H9 (cell line): Measurements from ENCODE around the gene OSBPL2. TPM values are rescaled to one million over a fixed set of nuclear protein-coding genes. Genes with fewer than 3 reads are reported as not detected.

Source experiments
- DNase-seq: peaks from one replicate; pipeline ENCODE4 v3.0.0-alpha.2; 2017
- H2AFZ ChIP-seq: one replicate; pipeline ENCODE4 v1.6.1; 2013; ENCODE audit warnings: mild to moderate bottlenecking, low read length, control low read depth, moderate library complexity
- H2AK5ac ChIP-seq: 2 replicates; pipeline ENCODE4 v1.6.1; 2013; ENCODE audit warnings: low read length, control low read depth, mixed read lengths; ENCODE audit not compliant: insufficient read length
- H2BK120ac ChIP-seq: one replicate; pipeline ENCODE4 v1.6.1; 2013; ENCODE audit warnings: low read depth, mild to moderate bottlenecking, low read length, control low read depth, inconsistent platforms; ENCODE audit not compliant: poor library complexity, severe bottlenecking
- H2BK12ac ChIP-seq: 2 replicates; pipeline ENCODE4 v1.6.1; 2013; ENCODE audit warnings: low read length, control low read depth, mixed read lengths, low read depth; ENCODE audit not compliant: insufficient read length
- H2BK15ac ChIP-seq: 2 replicates; pipeline ENCODE4 v1.6.1; 2013; ENCODE audit warnings: low read depth, low read length, control low read depth
- H2BK20ac ChIP-seq: one replicate; pipeline ENCODE4 v1.6.1; 2013; ENCODE audit warnings: low read depth, mild to moderate bottlenecking, low read length, control low read depth, inconsistent platforms; ENCODE audit not compliant: poor library complexity, severe bottlenecking
- H2BK5ac ChIP-seq: 2 replicates; pipeline ENCODE4 v1.6.1; 2013; ENCODE audit warnings: low read length, control low read depth, mixed read lengths; ENCODE audit not compliant: insufficient read length
- H3K14ac ChIP-seq: 2 replicates; pipeline ENCODE4 v1.6.1; 2013; ENCODE audit warnings: low read length, control low read depth; ENCODE audit not compliant: insufficient read depth
- H3K18ac ChIP-seq: 2 replicates; pipeline ENCODE4 v1.6.1; 2013; ENCODE audit warnings: low read depth, mild to moderate bottlenecking, mixed read lengths, low read length, control low read depth; ENCODE audit not compliant: insufficient read length
- H3K23ac ChIP-seq: 2 replicates; pipeline ENCODE4 v1.6.1; 2013; ENCODE audit warnings: low read length, control low read depth, mixed read lengths, low read depth; ENCODE audit not compliant: insufficient read length
- H3K23me2 ChIP-seq: 2 replicates; pipeline ENCODE4 v1.6.1; 2013; ENCODE audit warnings: low read depth, mild to moderate bottlenecking, mixed read lengths, low read length, control low read depth; ENCODE audit not compliant: insufficient read length, poor library complexity, severe bottlenecking
- H3K27ac ChIP-seq: 2 replicates; pipeline ENCODE4 v1.5.1; 2013; ENCODE audit warnings: low read length, control low read depth, mixed read lengths, low read depth; ENCODE audit not compliant: insufficient read length
- H3K27me3 ChIP-seq: 2 replicates; pipeline ENCODE4 v1.6.1; 2013; ENCODE audit warnings: low read length, control low read depth, inconsistent platforms; ENCODE audit not compliant: insufficient read depth
- H3K4ac ChIP-seq: 2 replicates; pipeline ENCODE4 v1.6.1; 2013; ENCODE audit warnings: low read depth, mild to moderate bottlenecking, control low read depth, inconsistent platforms, low read length, moderate library complexity
- H3K4me1 ChIP-seq: 2 replicates; pipeline ENCODE4 v1.6.1; 2013; ENCODE audit warnings: low read length, control low read depth, inconsistent platforms; ENCODE audit not compliant: insufficient read depth
- H3K4me2 ChIP-seq: 2 replicates; pipeline ENCODE4 v1.6.1; 2013; ENCODE audit warnings: low read length, control low read depth, mixed read lengths; ENCODE audit not compliant: insufficient read length, insufficient read depth
- H3K56ac ChIP-seq: 2 replicates; pipeline ENCODE4 v1.6.1; 2013; ENCODE audit warnings: low read depth, mild to moderate bottlenecking, mixed read lengths, low read length, control low read depth; ENCODE audit not compliant: insufficient read length
- H3K79me1 ChIP-seq: 2 replicates; pipeline ENCODE4 v1.6.1; 2013; ENCODE audit warnings: low read depth, mild to moderate bottlenecking, moderate library complexity, low read length, control low read depth, inconsistent platforms; ENCODE audit not compliant: insufficient read depth, poor library complexity, severe bottlenecking
- H3K79me2 ChIP-seq: 2 replicates; pipeline ENCODE4 v1.6.1; 2013; ENCODE audit warnings: low read length, control low read depth, inconsistent platforms; ENCODE audit not compliant: insufficient read depth
- H3K9ac ChIP-seq: 2 replicates; pipeline ENCODE4 v1.6.1; 2013; ENCODE audit warnings: low read length, control low read depth, mixed read lengths; ENCODE audit not compliant: insufficient read length; ENCODE audit errors: extremely low read depth
- H3K9me3 ChIP-seq: one replicate; pipeline ENCODE4 v1.6.1; 2013; ENCODE audit warnings: low read depth, low read length, inconsistent platforms; ENCODE audit not compliant: control insufficient read depth
- H3T11ph ChIP-seq: one replicate; pipeline ENCODE4 v1.6.1; 2013; ENCODE audit warnings: mild to moderate bottlenecking, low read length, control low read depth, inconsistent platforms
- H4K20me1 ChIP-seq: one replicate; pipeline ENCODE4 v1.6.1; 2013; ENCODE audit not compliant: control insufficient read depth, insufficient read length, insufficient read depth
- H4K5ac ChIP-seq: 2 replicates; pipeline ENCODE4 v1.6.1; 2013; ENCODE audit warnings: low read depth, mild to moderate bottlenecking, mixed read lengths, low read length, control low read depth; ENCODE audit not compliant: insufficient read length
- H4K8ac ChIP-seq: replicated peaks from 2 replicates; pipeline ENCODE4 v1.6.1; 2013; ENCODE audit warnings: low read length, control low read depth, mixed read lengths, low read depth; ENCODE audit not compliant: insufficient read length
- H4K91ac ChIP-seq: 2 replicates; pipeline ENCODE4 v1.6.1; 2013; ENCODE audit warnings: low read depth, mild to moderate bottlenecking, moderate library complexity, mixed read lengths, low read length, control low read depth; ENCODE audit not compliant: insufficient read length
- H3K27ac Mint-ChIP-seq, 3 experiments: 2 replicates in 2 of 3; 3 replicates in 1 of 3; pipeline ENCODE4 v1.8.0; 2020 to 2021; ENCODE audit warnings: mixed read lengths in 3 of 3, mild to moderate bottlenecking in 1 of 3, moderate library complexity in 1 of 3
- H3K27me3 Mint-ChIP-seq: 2 replicates; pipeline ENCODE4 v1.8.0; 2021; ENCODE audit warnings: low read depth, mild to moderate bottlenecking, moderate library complexity, mixed read lengths
- H3K36me3 Mint-ChIP-seq, 3 experiments: 2 replicates in 2 of 3; 3 replicates in 1 of 3; pipeline ENCODE4 v1.8.0; 2020 to 2021; ENCODE audit warnings: low read depth in 3 of 3, mixed read lengths in 3 of 3; ENCODE audit not compliant: insufficient read depth in 1 of 3
- H3K4me1 Mint-ChIP-seq, 2 experiments: 2 replicates each; pipeline ENCODE4 v1.8.0; 2020; ENCODE audit warnings: mixed read lengths in 2 of 2
- H3K4me3 Mint-ChIP-seq, 2 experiments: 2 replicates in 1 of 2; 3 replicates in 1 of 2; pipeline ENCODE4 v1.8.0; 2020 to 2021; ENCODE audit warnings: mild to moderate bottlenecking in 2 of 2, mixed read lengths in 2 of 2, moderate library complexity in 1 of 2
- H3K9me3 Mint-ChIP-seq, 2 experiments: 2 replicates in 1 of 2; 3 replicates in 1 of 2; pipeline ENCODE4 v1.8.0; 2020; ENCODE audit warnings: mild to moderate bottlenecking in 2 of 2, mixed read lengths in 2 of 2, moderate library complexity in 1 of 2
- CTCF ChIP-seq: fragments of 200-600 bp; sonication (generic); conservative IDR thresholded peaks from 3 replicates; pipeline ENCODE4 v1.8.0; 2021; ENCODE audit warnings: antibody characterized with exemption, mild to moderate bottlenecking
- WGBS: extraction: QIAGEN DNeasy Blood & Tissue Kit; methylation state at CpG from one replicate; pipeline ENCODE4 v1.1.7; 2013; ENCODE audit warnings: missing lambda C conversion rate, low lambda C conversion rate, mixed read lengths; ENCODE audit not compliant: insufficient read length; ENCODE audit errors: extremely low coverage; 5-methylcytosine and 5-hydroxymethylcytosine counted together
- total RNA-seq: library from RNA; stranded (reverse); gene quantifications from 2 replicates; pipeline ENCODE4 v1.2.1, GENCODE V29; 2021

OSBPL2 gene
- total RNA-seq, 1 experiment from 2014 or later = 47.3 TPM

GRCh38 chr20:62227591-62227976 lies 10.7 kb upstream of the OSBPL2 start:
- H2BK20ac ChIP-seq = no peak overlapping the region
- WGBS = no CpG with 5 or more reads among the region's 10 CpGs
- no peak overlapping the region for H2BK120ac ChIP-seq
- H4K5ac ChIP-seq = no peak overlapping the region
- no peak overlapping the region for H3K4ac ChIP-seq
- no peak overlapping the region for H2BK15ac ChIP-seq
- H3K79me2 ChIP-seq = no peaks in the 10 kb centered on the region
- H4K91ac ChIP-seq = no peak overlapping the region
- H3K27me3 Mint-ChIP-seq = peaks cover 44% of the 10 kb centered on the region
- H3K27ac Mint-ChIP-seq = no peak overlapping the region
- H3K23me2 ChIP-seq = no peaks in the 10 kb centered on the region
- H3T11ph ChIP-seq = no peak overlapping the region
- no peak for TF ChIP-seq CTCF
- H3K18ac ChIP-seq = no peak overlapping the region
- no peak overlapping the region for H3K23ac ChIP-seq
- H2AFZ ChIP-seq = no peak overlapping the region
- H3K4me2 ChIP-seq = no peak overlapping the region
- H2BK12ac ChIP-seq = no peak overlapping the region
- H3K9ac ChIP-seq = no peak overlapping the region
- H3K27ac ChIP-seq = no peak overlapping the region
- no peak overlapping the region for H3K56ac ChIP-seq
- H3K36me3 Mint-ChIP-seq = no peaks in the 10 kb centered on the region
- no peaks in the 10 kb centered on the region; the same call in 1 of the 2 replicates for H3K27me3 ChIP-seq
- H3K4me3 Mint-ChIP-seq = no peak overlapping the region
- no peaks in the 10 kb centered on the region for H4K20me1 ChIP-seq
- H4K8ac ChIP-seq = no peak overlapping the region
- H3K14ac ChIP-seq = no peak overlapping the region
- H3K79me1 ChIP-seq = no peaks in the 10 kb centered on the region
- H2BK5ac ChIP-seq = no peak overlapping the region
- H3K9me3 ChIP-seq = no peaks in the 10 kb centered on the region
- H3K4me1 ChIP-seq = no peaks in the 10 kb centered on the region; the same call in 1 of the 2 replicates
- no peak overlapping the region for H2AK5ac ChIP-seq
- H3K4me1 Mint-ChIP-seq = peaks cover 2% of the 10 kb centered on the region in 2 experiments; a peak in 2 of 4 replicates
- no peaks in the 10 kb centered on the region for H3K9me3 Mint-ChIP-seq
- no peak for DNase-seq
